ENCODE measurements around the gene OSTM1. TPM values are rescaled to one million over a fixed set of nuclear protein-coding genes. Genes with fewer than 3 reads are reported as not detected.

OSTM1 gene
- 19.9 and 22.5 TPM in 2 replicates for total RNA-seq

DNA sequence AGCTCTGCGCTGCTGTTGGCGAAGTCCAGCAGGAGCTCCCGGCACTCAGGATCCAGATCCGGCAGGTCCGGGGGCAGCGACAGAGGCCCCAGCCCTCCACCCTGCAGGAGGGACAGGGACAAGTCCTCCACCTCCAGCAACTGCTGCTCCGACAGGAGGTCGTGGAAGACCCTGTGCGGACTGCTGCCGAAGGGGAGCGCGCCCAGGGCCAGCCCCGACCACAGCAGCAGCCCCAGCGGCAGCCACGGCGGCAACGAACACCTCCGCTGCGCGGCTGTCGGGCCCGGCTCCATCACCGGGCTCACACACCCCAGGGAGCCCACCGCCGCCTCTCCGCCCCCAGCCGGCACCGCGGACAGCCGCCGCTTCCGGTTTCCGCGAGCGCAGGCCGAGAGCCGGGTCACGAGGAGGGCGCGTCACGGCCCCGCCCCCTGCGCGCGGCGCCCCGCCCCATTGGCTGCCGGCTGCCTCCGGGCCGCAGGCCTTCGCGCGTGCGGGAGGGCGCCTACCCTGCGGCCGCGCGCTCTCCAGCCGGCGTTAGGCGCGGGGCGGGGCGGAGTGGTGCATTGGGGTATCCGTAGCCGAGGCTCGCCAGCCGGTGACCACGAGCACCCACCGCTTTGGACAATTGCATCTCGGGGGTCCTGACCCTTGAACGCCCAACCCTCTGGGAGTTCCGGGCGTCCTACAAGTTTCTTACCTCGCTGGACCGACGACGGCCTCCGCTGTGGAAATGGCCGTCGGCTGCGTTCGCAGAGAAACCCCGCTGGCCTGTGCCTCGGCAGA lies at the start of gene OSTM1:
OSTM1 (minus strand) TSS at position 383 of the 786 bp plus-strand sequence; CDS start at position 293, 90 bp downstream.
- Mint-ChIP-seq H3K4me3 (peak within 1 kb of the TSS; percentile 85), H3K9me3 (no peaks in the 10 kb centered on the region), H3K27ac (peak within 1 kb of the TSS; percentile 80), H3K36me3 (ENCODE audit: low read depth) (peaks cover 6% of the 10 kb centered on the region), H3K27me3 (ENCODE audit: insufficient read depth) (peaks cover 25% of the 10 kb centered on the region), H3K4me1 (ENCODE audit: low read depth) (peaks cover 12% of the 10 kb centered on the region)
- intact Hi-C loops (cut with micrococcal nuclease), result loop anchor here (1.0 to 10.0 kb wide), 7 partner anchors 116 to 1620 kb away; partner anchors contain the start of genes AFG1L, AK9, CEP57L1 and FIG4
- peak; percentile 92 for DNase-seq (ENCODE audit: low spot score)

DNA sequence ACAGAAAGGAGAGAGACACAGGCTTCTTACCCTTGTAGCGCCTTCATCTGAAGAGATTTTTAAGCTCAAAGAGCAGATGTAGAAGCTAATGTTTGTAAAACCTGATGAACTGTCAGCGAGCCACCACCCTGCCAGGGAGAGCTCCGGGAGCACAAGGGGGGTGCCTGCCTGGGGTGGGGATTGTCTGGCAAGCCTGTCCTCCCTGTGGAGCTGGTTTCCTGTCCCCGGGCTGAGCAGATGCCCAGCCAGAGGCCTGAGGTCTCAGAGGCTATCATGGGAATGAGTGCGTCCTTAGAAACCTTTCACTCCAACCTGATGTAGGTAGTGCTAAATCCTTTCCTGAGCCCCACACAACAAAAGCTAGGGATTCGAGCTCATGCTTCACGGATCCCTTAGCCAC lies 49.4 kb upstream of the OSTM1 start:
- Mint-ChIP-seq H3K4me3 (no peak overlapping the region), H3K27ac (no peak overlapping the region), H3K4me1 (ENCODE audit: low read depth) (peaks cover 3% of the 10 kb centered on the region), H3K27me3 (ENCODE audit: insufficient read depth) (peaks cover 74% of the 10 kb centered on the region), H3K36me3 (ENCODE audit: low read depth) (no peaks in the 10 kb centered on the region), H3K9me3 (no peaks in the 10 kb centered on the region)
- intact Hi-C loops (cut with micrococcal nuclease), result no loop called here
- DNase-seq (ENCODE audit: low spot score), result no peak

DNA sequence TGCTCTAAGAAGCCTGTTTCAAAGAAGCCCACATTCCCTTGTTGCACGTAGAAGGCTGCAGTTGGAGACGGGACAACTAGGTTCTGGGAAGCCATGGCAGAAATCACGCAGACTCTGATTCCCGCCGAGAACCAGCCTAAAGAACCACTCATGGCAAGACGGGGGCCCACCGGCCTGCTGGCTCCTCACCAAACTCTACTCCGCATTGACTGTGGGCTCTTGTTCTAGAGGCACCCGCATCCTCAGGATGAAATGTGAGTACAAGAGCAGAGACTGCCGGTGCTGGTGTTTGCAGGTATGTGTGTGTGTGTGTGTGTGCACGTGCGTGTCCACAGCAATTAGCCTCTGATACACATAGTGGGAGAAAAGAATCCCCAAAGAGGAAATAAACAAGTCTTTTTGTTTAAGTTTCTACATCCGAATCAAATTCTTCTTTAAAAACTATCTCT lies 49.0 kb upstream of the OSTM1 start:
- peaks cover 7% of the 10 kb centered on the region for H3K4me1 Mint-ChIP-seq (ENCODE audit: low read depth)
- H3K36me3 Mint-ChIP-seq (ENCODE audit: low read depth), result no peaks in the 10 kb centered on the region
- no peak for DNase-seq (ENCODE audit: low spot score)
- intact Hi-C loops (cut with micrococcal nuclease), result no loop called here
- no peaks in the 10 kb centered on the region for H3K9me3 Mint-ChIP-seq
- peaks cover 75% of the 10 kb centered on the region for H3K27me3 Mint-ChIP-seq (ENCODE audit: insufficient read depth)
- H3K4me3 Mint-ChIP-seq, result no peak overlapping the region
- H3K27ac Mint-ChIP-seq, result no peak overlapping the region

- Mint-ChIP-seq H3K9me3 (no peaks in the 10 kb centered on the region), H3K27me3 (ENCODE audit: insufficient read depth) (peaks cover 81% of the 10 kb centered on the region), H3K4me3 (no peak overlapping the region), H3K27ac (no peak overlapping the region), H3K36me3 (ENCODE audit: low read depth) (peaks cover 3% of the 10 kb centered on the region), H3K4me1 (ENCODE audit: low read depth) (peaks cover 14% of the 10 kb centered on the region)
- intact Hi-C loops (cut with micrococcal nuclease), result no loop called here
- no peak for DNase-seq (ENCODE audit: low spot score)
Observed at GRCh38 chr6:108121612-108122011, 47.1 kb upstream of the OSTM1 start.

GRCh38 chr6:108120311-108120710 lies 45.8 kb upstream of the OSTM1 start:
- intact Hi-C loops (cut with micrococcal nuclease), result no loop called here
- Mint-ChIP-seq H3K27me3 (ENCODE audit: insufficient read depth) (peaks cover 85% of the 10 kb centered on the region), H3K27ac (no peak overlapping the region), H3K9me3 (no peaks in the 10 kb centered on the region), H3K4me1 (ENCODE audit: low read depth) (peaks cover 22% of the 10 kb centered on the region), H3K36me3 (ENCODE audit: low read depth) (peaks cover 3% of the 10 kb centered on the region), H3K4me3 (no peak overlapping the region)
- DNase-seq (ENCODE audit: low spot score), result no peak

GRCh38 chr6:108119769-108120141 lies 45.2 kb upstream of the OSTM1 start:
- Mint-ChIP-seq H3K36me3 (ENCODE audit: low read depth) (peaks cover 3% of the 10 kb centered on the region), H3K27me3 (ENCODE audit: insufficient read depth) (peaks cover 85% of the 10 kb centered on the region), H3K4me1 (ENCODE audit: low read depth) (peaks cover 28% of the 10 kb centered on the region), H3K27ac (no peak overlapping the region), H3K4me3 (peak overlapping the region; percentile 15), H3K9me3 (no peaks in the 10 kb centered on the region)
- no peak for DNase-seq (ENCODE audit: low spot score)
- intact Hi-C loops (cut with micrococcal nuclease), result loop anchor here (5.0 kb wide), 1 partner anchor 627 kb away; the partner anchor contains the start of gene SOBP

DNA sequence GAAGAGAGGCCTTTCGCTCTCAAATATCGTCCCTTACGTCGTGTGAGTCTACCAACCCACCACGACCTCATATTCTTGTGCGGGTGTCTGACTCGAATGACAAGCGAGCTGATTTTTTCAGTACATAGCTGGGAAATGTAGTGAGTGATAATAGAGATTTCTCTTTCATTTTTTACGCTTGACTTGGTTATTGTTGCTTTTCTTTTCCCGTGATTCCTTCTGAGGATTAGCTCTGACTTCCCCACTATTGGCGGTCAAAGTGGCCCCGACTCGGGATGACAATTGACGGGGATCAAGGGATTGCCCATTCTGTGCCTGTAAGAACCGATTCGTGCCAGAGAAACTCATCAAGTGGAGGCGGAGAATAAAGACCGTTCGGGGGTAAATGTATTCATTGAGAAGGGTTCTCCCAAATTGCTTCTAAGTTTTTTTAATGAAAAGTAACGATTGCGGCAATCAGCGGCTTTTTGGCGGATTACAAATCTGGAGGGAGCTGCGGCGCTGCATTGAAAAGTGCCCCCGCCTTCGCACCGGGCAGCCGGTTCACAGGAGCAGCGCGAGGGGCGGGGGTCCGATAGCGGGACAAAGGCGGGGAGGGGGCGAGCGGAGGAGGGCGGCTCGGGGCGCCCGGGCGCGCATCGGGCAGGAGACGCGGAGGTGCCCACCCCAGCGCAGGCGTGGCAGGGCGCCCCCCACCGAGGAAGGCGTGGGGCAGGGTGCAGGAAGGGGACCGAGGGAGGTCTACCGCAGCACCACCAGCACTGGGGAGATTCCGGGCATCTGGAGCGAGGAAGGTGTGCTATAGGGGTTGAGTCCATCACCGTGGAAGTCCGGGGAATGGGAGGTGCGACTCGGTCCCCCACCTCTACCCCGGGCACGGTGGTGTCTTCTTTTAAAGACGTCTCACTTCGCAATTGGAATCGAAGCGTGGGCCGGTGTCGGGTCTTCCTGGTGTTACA lies 44.5 kb upstream of the OSTM1 start:
- Mint-ChIP-seq H3K27ac (peak overlapping the region; percentile 80), H3K36me3 (ENCODE audit: low read depth) (peaks cover 5% of the 10 kb centered on the region), H3K9me3 (no peaks in the 10 kb centered on the region), H3K4me3 (peak overlapping the region; percentile 85), H3K4me1 (ENCODE audit: low read depth) (peaks cover 34% of the 10 kb centered on the region), H3K27me3 (ENCODE audit: insufficient read depth) (peaks cover 84% of the 10 kb centered on the region)
- intact Hi-C loops (cut with micrococcal nuclease), result loop anchor here (5.0 kb wide), 1 partner anchor 627 kb away; the partner anchor contains the start of gene SOBP
- no peak for DNase-seq (ENCODE audit: low spot score)

- Mint-ChIP-seq H3K4me1 (ENCODE audit: low read depth) (peaks cover 35% of the 10 kb centered on the region), H3K4me3 (peak overlapping the region; percentile 85), H3K9me3 (no peaks in the 10 kb centered on the region), H3K27me3 (ENCODE audit: insufficient read depth) (peaks cover 83% of the 10 kb centered on the region), H3K27ac (no peak overlapping the region), H3K36me3 (ENCODE audit: low read depth) (peaks cover 5% of the 10 kb centered on the region)
- DNase-seq (ENCODE audit: low spot score), result no peak
- intact Hi-C loops (cut with micrococcal nuclease), result loop anchor here (5.0 kb wide), 1 partner anchor 626 kb away; the partner anchor contains the start of gene SOBP
Observed at GRCh38 chr6:108118359-108118724, 43.8 kb upstream of the OSTM1 start.

DNA sequence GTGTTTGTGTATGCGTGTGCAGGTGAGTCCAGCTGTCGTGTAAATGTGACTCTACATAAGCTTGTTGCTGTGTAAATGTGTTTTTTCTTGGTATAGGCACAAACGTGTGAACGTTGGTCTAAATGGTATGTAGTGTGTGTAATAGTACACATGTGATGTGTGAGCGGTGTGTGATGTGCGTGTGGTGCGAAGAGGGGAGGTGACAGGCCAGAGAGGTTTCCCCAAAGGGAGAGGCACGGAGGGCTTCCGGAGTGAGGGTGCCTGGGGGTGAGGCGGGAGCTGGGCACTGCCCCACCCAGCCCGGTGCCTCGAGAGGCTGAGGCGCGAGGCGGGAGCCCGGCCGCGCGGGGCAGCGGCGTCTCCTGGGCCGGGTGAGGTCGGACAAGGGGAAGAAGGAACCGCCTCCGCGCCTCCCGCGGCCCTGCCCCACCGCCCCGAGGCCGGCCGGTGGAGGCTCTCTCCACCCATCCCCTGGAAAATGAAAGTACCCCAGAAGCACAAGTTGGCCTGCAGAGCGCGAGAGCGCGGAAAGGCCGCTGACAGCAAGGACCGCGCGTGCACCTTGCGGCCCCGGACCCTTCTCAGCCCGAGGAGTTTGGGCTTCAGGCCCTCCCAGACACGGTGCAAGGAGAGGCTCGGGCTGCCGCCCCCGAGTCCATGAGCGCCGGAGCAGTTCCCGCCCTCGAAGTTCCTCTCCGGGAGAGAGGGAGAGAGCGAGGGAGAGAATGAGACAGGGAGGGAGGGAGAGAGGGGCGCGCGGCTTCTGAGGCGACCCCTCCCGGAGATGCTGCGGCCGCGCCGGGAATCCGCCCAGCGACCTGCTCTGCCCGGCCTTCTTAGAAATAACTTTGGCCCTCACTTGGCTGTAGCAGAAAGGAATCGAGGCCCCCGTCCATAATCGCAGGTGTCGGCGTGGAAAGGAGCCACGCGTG lies 43.2 kb upstream of the OSTM1 start:
- DNase-seq (ENCODE audit: low spot score), result no peak
- Mint-ChIP-seq H3K9me3 (no peaks in the 10 kb centered on the region), H3K27me3 (ENCODE audit: insufficient read depth) (peaks cover 83% of the 10 kb centered on the region), H3K4me3 (peak overlapping the region; percentile 85), H3K4me1 (ENCODE audit: low read depth) (peaks cover 35% of the 10 kb centered on the region), H3K36me3 (ENCODE audit: low read depth) (peaks cover 5% of the 10 kb centered on the region), H3K27ac (peak overlapping the region; percentile 77)
- intact Hi-C loops (cut with micrococcal nuclease), result loop anchor here (1.0 to 5.0 kb wide), 3 partner anchors 51 to 625 kb away; partner anchors contain the start of gene SOBP

DNA sequence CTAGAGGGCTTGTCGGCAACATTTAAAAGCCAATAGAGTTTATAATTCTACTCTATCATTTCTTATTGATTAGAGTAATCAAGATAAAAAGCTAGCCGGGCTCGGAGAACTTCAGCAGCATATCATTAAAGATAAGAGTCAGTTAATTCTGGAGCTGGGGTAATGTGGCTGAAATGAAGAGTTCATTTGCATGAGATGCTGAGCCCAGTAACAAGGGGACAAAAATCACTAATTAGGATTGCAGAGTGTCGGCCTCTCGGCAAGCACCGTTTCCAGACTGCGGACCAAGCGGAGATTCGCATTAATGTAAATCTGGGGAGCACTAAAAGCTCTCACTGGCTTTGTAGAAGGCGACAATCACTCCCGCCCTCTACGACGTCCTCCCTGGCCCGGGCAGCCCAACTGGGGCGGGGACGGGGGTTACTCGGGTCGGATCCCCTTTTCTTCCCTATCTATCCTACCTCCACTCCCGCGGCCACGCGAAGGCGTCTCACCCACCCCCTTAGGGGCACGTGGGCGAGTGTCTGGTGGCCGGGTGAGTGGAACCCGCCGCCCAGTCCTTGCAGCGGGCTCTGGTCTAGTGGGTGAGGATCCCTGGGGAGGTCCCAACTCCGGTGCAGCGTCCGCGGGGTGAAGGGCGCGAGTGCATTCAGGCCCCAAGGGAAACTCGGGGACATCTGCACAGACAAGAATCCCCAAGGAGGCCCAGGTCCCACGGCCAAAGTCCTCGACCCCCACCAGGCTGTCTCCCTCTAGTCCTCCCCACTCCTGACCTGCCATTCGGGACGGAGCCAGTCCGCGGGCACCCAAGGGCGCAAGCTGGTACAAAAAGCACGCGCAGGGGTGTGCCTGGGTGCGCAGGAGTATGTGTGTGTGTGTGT lies 42.2 kb upstream of the OSTM1 start:
- intact Hi-C loops (cut with micrococcal nuclease), result loop anchor here (1.0 to 5.0 kb wide), 4 partner anchors 47 to 624 kb away; partner anchors contain the start of gene SOBP
- peaks cover 83% of the 10 kb centered on the region for H3K27me3 Mint-ChIP-seq (ENCODE audit: insufficient read depth)
- peaks cover 35% of the 10 kb centered on the region for H3K4me1 Mint-ChIP-seq (ENCODE audit: low read depth)
- peak overlapping the region; percentile 77 for H3K27ac Mint-ChIP-seq
- H3K4me3 Mint-ChIP-seq, result peak overlapping the region; percentile 85
- H3K36me3 Mint-ChIP-seq (ENCODE audit: low read depth), result peaks cover 5% of the 10 kb centered on the region
- no peaks in the 10 kb centered on the region for H3K9me3 Mint-ChIP-seq
- DNase-seq (ENCODE audit: low spot score), result no peak

GRCh38 chr6:108115598-108116058 lies 41.1 kb upstream of the OSTM1 start:
- no peak for DNase-seq (ENCODE audit: low spot score)
- H3K27me3 Mint-ChIP-seq (ENCODE audit: insufficient read depth), result peaks cover 80% of the 10 kb centered on the region
- intact Hi-C loops (cut with micrococcal nuclease), result loop anchor here (1.0 to 5.0 kb wide), 2 partner anchors 48 to 623 kb away; partner anchors contain the start of gene SOBP
- H3K4me3 Mint-ChIP-seq, result peak overlapping the region; percentile 32
- H3K27ac Mint-ChIP-seq, result peak overlapping the region; percentile 55
- peaks cover 35% of the 10 kb centered on the region for H3K4me1 Mint-ChIP-seq (ENCODE audit: low read depth)
- H3K9me3 Mint-ChIP-seq, result no peaks in the 10 kb centered on the region
- H3K36me3 Mint-ChIP-seq (ENCODE audit: low read depth), result peaks cover 5% of the 10 kb centered on the region
